CD4-positive, alpha-beta T cell treated with Interleukin-4 for 4 hours (primary cell): Measurements from ENCODE around the gene GNB3.
A peak's percentile ranks its signal among the peaks of the same experiment; 100 is the strongest.
"Not testable (repeated sequence)": the region's sequence is repeated elsewhere in the genome, so short reads cannot be mapped to it uniquely, and the experiment has no call there.

Source experiments
- DNase-seq: peaks from one replicate; pipeline ENCODE4 v3.0.0-alpha.2; 2020

The GNB3 gene

GRCh38 chr12:6887460-6887859 is 46.7 kb downstream of the GNB3 start:
- no peak for DNase-seq

GRCh38 chr12:6888360-6888759 is 47.6 kb downstream of the GNB3 start:
- DNase-seq: no peak

GRCh38 chr12:6888794-6889193 is 48.1 kb downstream of the GNB3 start:
- not testable (repeated sequence) for DNase-seq

GRCh38 chr12:6889775-6890573 is 49.2 kb downstream of the GNB3 start:
- DNase-seq: not testable (repeated sequence)

GRCh38 chr12:6890789-6891645 is 50.3 kb downstream of the GNB3 start:
- peak; percentile 96 for DNase-seq

- no peak for DNase-seq
Observed at GRCh38 chr12:6891646-6892001, 50.9 kb downstream of the GNB3 start.

GRCh38 chr12:6892683-6893082 is 52.0 kb downstream of the GNB3 start:
- not testable (repeated sequence) for DNase-seq

GRCh38 chr12:6894321-6894720 is 53.6 kb downstream of the GNB3 start:
- DNase-seq: no peak
